ENCODE results near the gene IRF3.

Gene IRF3

DNA sequence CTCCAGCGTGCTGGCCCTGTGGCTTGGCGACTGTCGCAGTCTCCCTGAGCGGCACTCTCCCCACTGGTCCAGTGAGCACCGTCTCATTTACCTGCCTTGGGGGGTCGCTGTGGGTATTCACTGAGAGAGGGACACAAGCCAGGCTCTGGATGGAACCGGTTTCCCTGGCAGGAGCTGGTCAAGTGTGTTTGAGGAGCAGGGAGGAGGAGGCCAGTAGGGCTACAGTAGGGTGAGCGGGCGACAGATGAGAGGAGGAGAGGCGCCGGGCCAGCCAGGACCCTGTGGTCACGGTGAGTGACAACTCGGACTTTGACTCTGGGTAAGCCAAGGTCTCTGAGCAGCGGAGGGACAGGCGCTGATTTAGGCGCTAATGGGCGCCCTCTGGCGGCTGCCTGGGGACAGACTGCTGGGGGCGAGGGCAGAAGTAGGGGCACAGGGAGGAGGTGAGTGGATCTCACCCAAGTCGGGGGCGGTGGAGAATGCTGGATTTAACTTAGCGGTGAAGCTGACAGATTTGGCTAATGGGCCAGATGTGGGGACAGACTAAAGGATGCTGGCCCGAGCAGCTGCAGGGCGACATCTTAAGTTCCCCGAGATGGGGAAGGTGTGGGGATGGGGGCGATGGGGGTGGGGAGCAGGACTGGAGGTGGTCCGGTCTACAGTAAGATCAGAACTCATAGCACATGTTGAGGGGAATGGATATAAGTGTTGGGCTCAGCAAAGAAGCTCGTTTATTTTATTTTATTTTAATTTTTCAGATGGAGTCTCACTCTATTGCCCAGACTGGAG is 6.7 kb upstream of the IRF3 start:
- in situ Hi-C loops (cut with HindIII; ENCODE audit: low sequenced_read_pairs), result no loop called here

DNA sequence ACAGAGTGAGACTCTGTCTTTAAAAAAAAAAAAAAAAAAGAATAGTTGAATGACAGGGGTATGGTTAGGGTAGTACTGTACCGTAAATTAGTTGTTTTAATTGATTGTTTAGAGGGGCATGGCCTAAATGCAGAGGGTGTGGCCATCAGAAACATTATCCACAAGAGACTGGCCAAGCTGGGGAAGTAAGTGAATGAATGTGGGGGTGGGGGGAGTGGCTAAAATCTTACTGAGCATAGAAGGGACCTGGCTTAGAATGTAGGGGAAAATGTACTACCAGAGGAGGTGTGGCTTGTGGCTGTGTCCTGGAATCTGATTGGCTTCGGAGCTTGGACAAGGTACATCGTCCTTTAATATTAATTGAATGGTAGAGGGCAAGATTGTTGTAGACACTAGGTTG is 3.9 kb upstream of the IRF3 start:
- in situ Hi-C loops (cut with HindIII; ENCODE audit: low sequenced_read_pairs), result no loop called here

GRCh38 chr19:49667473-49667872 is 1.8 kb upstream of the IRF3 start:
- in situ Hi-C loops (cut with HindIII; ENCODE audit: low sequenced_read_pairs), result no loop called here

DNA sequence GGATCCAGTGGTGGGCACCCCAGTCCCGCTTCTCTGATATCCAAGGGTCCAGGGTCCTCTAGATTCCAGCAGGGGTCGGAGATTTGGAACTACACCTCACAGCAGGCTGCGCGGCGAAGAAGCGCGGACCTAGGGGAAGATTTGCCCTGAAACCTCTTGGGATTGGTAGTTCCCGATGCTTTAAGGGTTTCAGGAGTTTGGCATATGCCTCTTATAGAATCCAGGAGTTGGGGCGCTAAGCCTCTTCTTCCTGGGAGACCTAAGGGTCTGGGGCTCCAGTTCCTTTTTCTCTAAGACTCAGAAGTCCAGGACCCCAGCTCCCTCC is 425 bp upstream of the IRF3 start:
- in situ Hi-C loops (cut with HindIII; ENCODE audit: low sequenced_read_pairs), result no loop called here

- in situ Hi-C loops (cut with HindIII; ENCODE audit: low sequenced_read_pairs), result no loop called here
These were observed 664 bp downstream of the IRF3 start for GRCh38 chr19:49665036-49665350.

DNA sequence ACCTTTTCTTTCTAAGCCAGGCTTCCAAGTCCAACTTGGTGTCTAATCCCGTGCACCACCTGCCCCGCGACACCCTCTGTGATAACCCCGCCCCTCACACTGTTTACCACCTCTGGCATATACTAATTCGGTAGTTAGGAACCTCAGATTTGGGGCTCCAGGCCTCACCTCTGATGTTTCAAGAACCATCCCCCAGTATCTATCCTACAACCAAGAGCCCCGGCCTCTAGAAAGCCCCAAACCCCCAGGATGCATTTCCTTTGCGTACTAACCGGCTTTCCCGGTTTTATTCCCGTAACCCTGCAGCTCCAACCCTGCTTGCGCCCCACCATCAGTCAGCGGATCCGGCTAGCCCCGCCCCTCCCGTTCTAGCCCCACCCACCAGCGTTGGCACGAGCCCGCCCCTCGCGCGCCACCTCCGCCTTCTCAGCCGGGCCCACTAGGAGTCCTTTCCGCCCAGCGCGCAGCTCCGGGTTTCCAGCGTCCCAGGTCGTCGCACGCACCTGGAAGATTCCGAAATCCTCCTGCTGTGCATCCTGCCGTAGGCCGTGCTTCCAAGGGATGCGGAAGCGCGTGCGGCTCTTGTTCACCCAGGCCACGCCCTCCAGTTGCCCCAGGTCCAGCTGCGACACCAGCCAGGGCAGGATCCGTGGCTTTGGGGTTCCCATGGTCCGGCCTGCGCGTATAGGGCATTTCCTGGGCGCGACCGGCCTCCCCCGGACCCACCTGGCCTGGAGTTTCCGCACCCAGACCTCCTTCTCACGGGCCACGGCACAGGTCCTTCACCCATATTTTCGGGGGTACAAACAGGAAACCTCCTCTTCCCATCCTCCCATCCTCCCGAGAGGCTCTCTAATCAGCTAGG is 1.3 kb downstream of the IRF3 start:
- in situ Hi-C loops (cut with HindIII; ENCODE audit: low sequenced_read_pairs), result no loop called here

DNA sequence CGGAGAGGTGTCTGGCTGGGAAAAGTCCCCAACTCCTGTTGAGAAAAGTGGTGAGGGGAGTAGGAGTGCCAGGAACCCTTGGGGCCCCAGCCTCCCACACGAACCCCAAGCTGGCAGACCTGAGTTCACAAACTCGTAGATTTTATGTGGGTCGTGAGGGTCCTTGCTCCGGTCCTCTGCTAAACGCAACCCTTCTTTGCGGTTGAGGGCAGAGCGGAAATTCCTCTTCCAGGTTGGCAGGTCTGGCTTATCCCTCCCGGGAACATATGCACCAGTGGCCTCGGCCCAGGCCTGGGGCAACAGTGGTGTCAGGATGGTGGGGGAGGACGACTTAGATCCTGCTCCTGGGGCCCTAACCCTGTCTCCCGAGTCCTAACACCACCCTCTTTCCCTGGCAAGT is 2.4 kb downstream of the IRF3 start:
- in situ Hi-C loops (cut with HindIII; ENCODE audit: low sequenced_read_pairs), result no loop called here

GRCh38 chr19:49662011-49662410 is 3.6 kb downstream of the IRF3 start:
- in situ Hi-C loops (cut with HindIII; ENCODE audit: low sequenced_read_pairs), result no loop called here

- in situ Hi-C loops (cut with HindIII; ENCODE audit: low sequenced_read_pairs), result no loop called here
These were observed 5.2 kb downstream of the IRF3 start for GRCh38 chr19:49660338-49660961.

DNA sequence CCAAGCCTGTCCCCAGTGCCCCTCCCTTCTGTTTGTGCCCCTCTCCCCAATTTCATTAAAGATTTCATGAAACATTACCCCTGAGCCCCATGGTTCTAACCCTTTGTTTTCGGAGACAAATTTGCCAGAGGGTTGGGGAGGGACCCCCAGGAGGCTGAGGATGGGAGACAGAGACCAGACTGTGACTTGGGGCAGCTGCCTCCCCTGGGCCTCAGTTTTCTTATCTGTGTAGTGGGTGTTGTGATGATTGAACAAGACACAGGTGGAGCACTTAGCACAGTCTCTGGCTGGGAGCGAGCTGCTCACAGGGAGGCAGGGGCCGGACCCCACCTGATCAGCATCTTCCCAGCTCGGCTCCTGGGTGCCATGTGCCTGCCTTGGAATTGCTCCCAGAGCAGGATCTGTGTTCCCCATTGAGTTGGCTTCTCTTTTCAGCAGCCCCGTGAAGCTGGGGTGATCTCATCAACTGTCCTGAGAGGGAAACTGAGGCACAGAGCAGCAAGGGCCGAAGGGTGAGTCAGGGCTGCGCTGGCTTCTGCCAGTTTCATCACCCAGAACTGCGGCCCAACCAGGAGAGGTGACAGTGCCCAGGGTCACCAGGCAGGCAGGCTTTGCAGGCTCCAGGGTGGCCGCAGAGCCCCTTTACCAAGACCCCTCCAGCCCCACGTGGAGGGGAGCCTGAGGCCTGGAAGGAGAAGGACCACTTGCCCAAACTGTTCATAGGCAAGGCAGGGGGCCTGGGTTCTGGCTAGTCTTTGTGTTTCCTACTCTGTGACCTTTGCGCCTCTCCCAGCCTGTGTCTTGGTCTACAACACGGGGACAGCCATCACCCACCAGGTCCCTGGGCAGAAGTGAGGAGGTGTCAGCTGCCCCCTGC is 6.9 kb downstream of the IRF3 start:
- in situ Hi-C loops (cut with HindIII; ENCODE audit: low sequenced_read_pairs), result no loop called here

DNA sequence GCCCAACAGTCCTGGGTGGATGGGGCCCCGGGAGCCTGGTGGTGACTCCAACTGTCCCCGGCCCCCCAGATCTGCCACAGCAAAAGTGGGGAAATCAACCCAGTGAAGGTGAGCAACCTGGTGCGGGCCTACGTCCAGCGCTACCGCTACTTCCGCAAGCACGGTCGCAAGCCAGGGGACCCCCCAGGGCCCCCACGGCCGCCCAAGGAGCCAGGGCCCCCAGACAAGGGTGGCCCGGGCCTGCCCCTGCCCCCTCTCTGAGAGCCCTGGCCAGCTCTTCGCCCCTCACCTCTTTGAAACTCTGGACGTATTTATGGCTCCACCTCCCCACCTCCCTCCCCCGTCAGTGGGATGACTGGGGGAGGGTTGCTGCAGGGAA is 7.5 kb downstream of the IRF3 start:
- in situ Hi-C loops (cut with HindIII; ENCODE audit: low sequenced_read_pairs), result no loop called here

DNA sequence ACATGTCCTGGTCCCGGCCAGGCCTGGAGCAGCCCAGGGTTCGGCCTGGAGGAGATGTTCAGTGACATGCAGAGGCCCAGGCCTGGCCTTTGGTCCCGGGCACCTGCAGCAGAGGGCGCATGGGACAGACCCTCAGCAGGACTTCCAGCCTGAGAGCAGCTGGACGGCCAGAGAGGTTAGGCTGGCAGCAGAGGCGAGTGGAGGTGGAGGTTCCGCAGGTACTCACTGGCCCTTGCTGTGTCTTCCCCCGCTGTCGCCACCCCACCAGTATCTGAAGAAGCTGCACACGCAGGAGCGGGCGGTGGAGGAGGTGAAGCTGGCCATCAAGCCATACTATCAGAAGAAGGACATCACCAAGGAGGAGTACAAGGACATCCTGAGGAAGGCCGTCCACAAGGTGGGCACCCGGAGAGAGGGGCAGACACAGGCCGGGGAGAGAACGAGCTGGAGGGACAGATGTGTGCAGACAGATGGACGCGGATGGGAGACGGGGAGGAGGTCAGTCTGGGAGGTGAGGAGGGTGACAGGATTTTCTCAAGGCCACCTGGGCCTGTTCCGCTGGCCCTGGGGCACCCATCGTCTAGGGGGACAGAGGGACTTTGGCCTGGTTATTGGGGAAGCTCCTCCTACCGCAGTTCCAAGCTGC is 8.0 kb downstream of the IRF3 start:
- in situ Hi-C loops (cut with HindIII; ENCODE audit: low sequenced_read_pairs), result no loop called here

GRCh38 chr19:49656456-49657109 is 9.1 kb downstream of the IRF3 start:
- in situ Hi-C loops (cut with HindIII; ENCODE audit: low sequenced_read_pairs), result no loop called here

GRCh38 chr19:49655570-49656455 is 9.8 kb downstream of the IRF3 start:
- in situ Hi-C loops (cut with HindIII; ENCODE audit: low sequenced_read_pairs), result no loop called here

- in situ Hi-C loops (cut with HindIII; ENCODE audit: low sequenced_read_pairs), result no loop called here
These were observed 11.1 kb downstream of the IRF3 start for GRCh38 chr19:49654581-49654980.

- in situ Hi-C loops (cut with HindIII; ENCODE audit: low sequenced_read_pairs), result no loop called here
These were observed 12.2 kb downstream of the IRF3 start for GRCh38 chr19:49653466-49653806.

- in situ Hi-C loops (cut with HindIII; ENCODE audit: low sequenced_read_pairs), result no loop called here
These were observed 12.8 kb downstream of the IRF3 start for GRCh38 chr19:49652551-49653465.

DNA sequence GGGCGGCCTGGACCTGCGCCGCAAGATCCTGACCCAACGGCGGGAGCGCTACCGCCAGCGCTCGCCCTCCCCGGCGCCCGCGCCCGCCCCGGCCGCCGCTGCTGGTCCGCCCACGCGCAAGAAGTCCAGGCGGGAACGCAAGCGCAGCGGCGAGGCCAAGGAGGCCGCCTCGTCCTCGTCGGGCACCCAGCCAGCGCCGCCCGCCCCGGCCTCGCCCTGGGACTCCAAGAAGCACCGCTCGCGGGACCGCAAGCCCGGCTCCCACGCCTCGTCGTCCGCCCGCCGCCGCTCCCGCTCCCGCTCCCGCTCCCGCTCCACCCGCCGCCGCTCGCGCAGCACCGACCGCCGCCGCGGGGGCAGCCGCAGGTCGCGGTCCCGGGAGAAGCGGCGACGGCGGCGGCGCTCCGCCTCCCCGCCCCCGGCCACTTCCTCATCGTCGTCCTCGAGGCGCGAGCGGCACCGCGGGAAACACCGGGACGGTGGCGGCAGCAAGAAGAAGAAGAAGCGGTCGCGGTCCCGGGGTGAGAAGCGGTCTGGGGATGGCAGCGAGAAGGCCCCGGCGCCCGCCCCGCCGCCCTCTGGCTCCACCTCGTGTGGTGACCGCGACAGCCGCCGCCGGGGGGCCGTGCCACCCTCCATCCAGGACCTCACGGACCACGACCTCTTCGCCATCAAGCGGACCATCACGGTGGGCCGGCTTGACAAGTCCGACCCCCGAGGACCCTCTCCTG is 13.7 kb downstream of the IRF3 start:
- in situ Hi-C loops (cut with HindIII; ENCODE audit: low sequenced_read_pairs), result no loop called here
